Activated CD4-positive, alpha-beta T cell treated with anti-CD3 and anti-CD28 coated beads for 36 hours (primary cell): ENCODE data around the gene PPOX. TPM values are rescaled to one million over a fixed set of nuclear protein-coding genes. Genes with fewer than 3 reads are reported as not detected.

Experiments used
- ATAC-seq: fragments of 200-7000 bp; cut with Tn5 transposase; one replicate; pipeline ENCODE4 v1.10.0; 2021; ENCODE audit warnings: mild to moderate bottlenecking, moderate library complexity
- CTCF ChIA-PET: fragments of 350-600 bp; sonication (Branson Sonifier 250); formaldehyde crosslinking; loops from one replicate; lab custom pipeline; 2021; ENCODE audit warnings: antibody characterized with exemption; lab: Charles Lee
- POLR2A ChIA-PET: fragments of 350-600 bp; sonication (Branson Sonifier 250); formaldehyde crosslinking; loops from one replicate; lab custom pipeline; 2021; ENCODE audit warnings: antibody characterized with exemption, inconsistent platforms; lab: Charles Lee
- DNase-seq: peaks from one replicate; pipeline ENCODE4 v3.0.0-alpha.2; 2020
- H3K27ac Mint-ChIP-seq: one replicate; pipeline ENCODE4 v1.8.0; 2021; ENCODE audit warnings: mixed read lengths
- H3K27me3 Mint-ChIP-seq: one replicate; pipeline ENCODE4 v1.8.0; 2021; ENCODE audit warnings: mixed read lengths
- H3K36me3 Mint-ChIP-seq: one replicate; pipeline ENCODE4 v1.8.0; 2021; ENCODE audit warnings: low read depth, mixed read lengths
- H3K4me1 Mint-ChIP-seq: one replicate; pipeline ENCODE4 v1.8.0; 2021; ENCODE audit warnings: mixed read lengths
- H3K4me3 Mint-ChIP-seq: one replicate; pipeline ENCODE4 v1.8.0; 2021; ENCODE audit warnings: mild to moderate bottlenecking, moderate library complexity, mixed read lengths
- H3K9me3 Mint-ChIP-seq: one replicate; pipeline ENCODE4 v1.8.0; 2021; ENCODE audit warnings: low read depth, mixed read lengths
- intact Hi-C, 2 experiments: fragments of 100-400 bp; cut with DNase I in 1 of 2; cut with micrococcal nuclease in 1 of 2; formaldehyde crosslinking; loops; one replicate each; pipeline versions ENCODE4 v1.14.2 to v1.15.1; 2022 to 2024; cut with DNase I, micrococcal nuclease
- total RNA-seq, 2 experiments: library from RNA; stranded (reverse); gene quantifications; one replicate each; pipeline ENCODE4 v1.2.3, GENCODE V29; 2021

The PPOX gene
- 10 to 100 TPM; 21.5 to 28.8 TPM for total RNA-seq

GRCh38 chr1:161165742-161166668, at the start of gene PPOX:
TSS of gene PPOX (plus strand) at chr1:161166426. CDS start at chr1:161166848, 422 bp downstream.
- H3K27ac Mint-ChIP-seq = peak within 1 kb of the TSS; percentile 90
- ChIA-PET CTCF (interaction anchor here (0.5 to 3.9 kb wide), 42 partner anchors 8 to 407 kb away, joined by 3 to 30 read pairs (median 6); partner anchors contain the start of genes ADAMTS4, ARHGAP30, B4GALT3 and DEDD), POLR2A (interaction anchor here (0.6 to 3.4 kb wide), 14 partner anchors 9 to 223 kb away, joined by 3 to 15 read pairs (median 4); partner anchors contain the start of genes B4GALT3, DEDD, NDUFS2 and NIT1)
- peak within 1 kb of the TSS; percentile 87 for H3K4me3 Mint-ChIP-seq
- ATAC-seq (peak; percentile 97), DNase-seq (peak; percentile 96)
- H3K4me1 Mint-ChIP-seq = peaks cover 44% of the 10 kb centered on the region
- H3K9me3 Mint-ChIP-seq = no peaks in the 10 kb centered on the region
- peaks cover 35% of the 10 kb centered on the region for H3K36me3 Mint-ChIP-seq
- intact Hi-C loops = loop anchor here (1.0 to 5.0 kb wide), 6 partner anchors 11 to 61 kb away; partner anchors contain the start of genes B4GALT3 (in 2 of the 2), NDUFS2 (in 2 of the 2), DEDD (in 1 of the 2) and TOMM40L (in 1 of the 2)
- no peaks in the 10 kb centered on the region for H3K27me3 Mint-ChIP-seq

GRCh38 chr1:161117759-161118581, 48.3 kb upstream of the PPOX start, which contains the start of the genes NIT1 and PFDN2:
TSS of gene NIT1 (plus strand) at chr1:161118105. CDS start at chr1:161118177, 72 bp downstream.
TSS of gene PFDN2 (minus strand) at chr1:161118037. CDS start at chr1:161118026, 11 bp downstream.
- H3K36me3 Mint-ChIP-seq = peaks cover 73% of the 10 kb centered on the region
- H3K9me3 Mint-ChIP-seq = no peaks in the 10 kb centered on the region
- CTCF ChIA-PET = interaction anchor here (0.6 to 1.7 kb wide), 11 partner anchors 9 to 548 kb away, joined by 3 to 5 read pairs (median 3); partner anchors contain the start of genes TOMM40L and UFC1

GRCh38 chr1:161119092-161119903, 46.9 kb upstream of the PPOX start:
- peaks cover 69% of the 10 kb centered on the region for H3K36me3 Mint-ChIP-seq
- peak overlapping the region; percentile 94 for H3K4me3 Mint-ChIP-seq
- intact Hi-C loops = loop anchor here (1.0 to 5.0 kb wide), 5 partner anchors 13 to 268 kb away; partner anchors contain the start of genes DEDD (in 1 of the 2) and USP21 (in 1 of the 2)
- ATAC-seq (peak; percentile 65), DNase-seq (peak; percentile 85)
- peak overlapping the region; percentile 98 for H3K27ac Mint-ChIP-seq
- POLR2A ChIA-PET = no interaction called here
- no peaks in the 10 kb centered on the region for H3K9me3 Mint-ChIP-seq
- CTCF ChIA-PET = interaction anchor here (0.6 to 1.0 kb wide), 4 partner anchors 22 to 71 kb away, joined by 3 to 8 read pairs (median 3); partner anchors contain the start of gene PPOX
- peaks cover 62% of the 10 kb centered on the region for H3K4me1 Mint-ChIP-seq
- H3K27me3 Mint-ChIP-seq = no peaks in the 10 kb centered on the region

More at GRCh38 chr1:161117759-161118581, 48.3 kb upstream of the PPOX start, which contains the start of the genes NIT1 and PFDN2:
- peak within 1 kb of the TSS; percentile 98 for H3K27ac Mint-ChIP-seq
- POLR2A ChIA-PET = interaction anchor here (1.0 to 2.7 kb wide), 5 partner anchors 12 to 64 kb away, joined by 3 to 13 read pairs (median 5); partner anchors contain the start of genes DEDD, PPOX and UFC1
- ATAC-seq = peak; percentile 53
- intact Hi-C loops = loop anchor here (1.0 to 5.0 kb wide), 8 partner anchors 14 to 269 kb away; partner anchors contain the start of genes USP21 (in 2 of the 2), DEDD (in 1 of the 2), UFC1 (in 1 of the 2) and USF1 (in 1 of the 2)
- H3K27me3 Mint-ChIP-seq = no peaks in the 10 kb centered on the region
- H3K4me3 Mint-ChIP-seq = peak within 1 kb of the TSS; percentile 94
- peak; percentile 94 for DNase-seq
- H3K4me1 Mint-ChIP-seq = peaks cover 75% of the 10 kb centered on the region

- DNase-seq = no peak
- ChIA-PET CTCF (interaction anchor here (1.1 to 1.2 kb wide), 2 partner anchors 9 to 20 kb away, joined by 3 read pairs; no protein-coding TSS in a partner anchor), POLR2A (interaction anchor here (0.8 to 1.1 kb wide), 2 partner anchors 12 to 15 kb away, joined by 3 read pairs; partner anchors contain the start of gene DEDD)
- Mint-ChIP-seq H3K9me3 (no peaks in the 10 kb centered on the region), H3K27ac (peak overlapping the region; percentile 85), H3K4me3 (no peak overlapping the region), H3K27me3 (no peaks in the 10 kb centered on the region), H3K4me1 (peaks cover 47% of the 10 kb centered on the region), H3K36me3 (peaks cover 64% of the 10 kb centered on the region)
- intact Hi-C loops = no loop called here
- ATAC-seq = no peak
Observed at GRCh38 chr1:161121042-161121650, 45.1 kb upstream of the PPOX start.

- Mint-ChIP-seq H3K4me3 (no peak overlapping the region), H3K4me1 (peaks cover 46% of the 10 kb centered on the region), H3K27me3 (no peaks in the 10 kb centered on the region), H3K27ac (peak overlapping the region; percentile 3), H3K36me3 (peaks cover 64% of the 10 kb centered on the region), H3K9me3 (no peaks in the 10 kb centered on the region)
- no peak for DNase-seq
- intact Hi-C loops = no loop called here
- POLR2A ChIA-PET = interaction anchor here (0.6 kb wide), 2 partner anchors 42 to 464 kb away, joined by 3 to 5 read pairs; no protein-coding TSS in a partner anchor
- no peak for ATAC-seq
- CTCF ChIA-PET = interaction anchor here (0.6 to 1.2 kb wide), 3 partner anchors 10 to 410 kb away, joined by 3 read pairs; partner anchors contain the start of gene CD48
Observed at GRCh38 chr1:161121834-161122233, 44.4 kb upstream of the PPOX start.

GRCh38 chr1:161122967-161123366, 43.3 kb upstream of the PPOX start:
- H3K27ac Mint-ChIP-seq = peak overlapping the region; percentile 52

GRCh38 chr1:161127649-161128048, 38.6 kb upstream of the PPOX start:
- POLR2A ChIA-PET = no interaction called here
- peak overlapping the region; percentile 29 for H3K27ac Mint-ChIP-seq
- ATAC-seq = no peak
- H3K27me3 Mint-ChIP-seq = no peaks in the 10 kb centered on the region
- no peak for DNase-seq
- intact Hi-C loops = no loop called here
- CTCF ChIA-PET = interaction anchor here (0.6 to 1.9 kb wide), 8 partner anchors 9 to 56 kb away, joined by 3 to 10 read pairs (median 3); partner anchors contain the start of genes NIT1, PFDN2 and PPOX
- H3K9me3 Mint-ChIP-seq = no peaks in the 10 kb centered on the region
- peaks cover 70% of the 10 kb centered on the region for H3K36me3 Mint-ChIP-seq
- H3K4me3 Mint-ChIP-seq = no peak overlapping the region
- H3K4me1 Mint-ChIP-seq = peaks cover 55% of the 10 kb centered on the region

More at GRCh38 chr1:161122967-161123366, 43.3 kb upstream of the PPOX start:
- ChIA-PET CTCF (no interaction called here), POLR2A (interaction anchor here (0.7 kb wide), 1 partner anchor 69 kb away, joined by 3 read pairs; no protein-coding TSS in a partner anchor)
- Mint-ChIP-seq H3K4me3 (no peak overlapping the region), H3K9me3 (no peaks in the 10 kb centered on the region), H3K36me3 (peaks cover 70% of the 10 kb centered on the region), H3K27me3 (no peaks in the 10 kb centered on the region), H3K4me1 (peaks cover 52% of the 10 kb centered on the region)
- DNase-seq (no peak), ATAC-seq (no peak)
- intact Hi-C loops = no loop called here

GRCh38 chr1:161128591-161129420, 37.4 kb upstream of the PPOX start:
- Mint-ChIP-seq H3K4me1 (peaks cover 55% of the 10 kb centered on the region), H3K36me3 (peaks cover 61% of the 10 kb centered on the region), H3K9me3 (no peaks in the 10 kb centered on the region), H3K27ac (peak overlapping the region; percentile 62), H3K4me3 (no peak overlapping the region), H3K27me3 (no peaks in the 10 kb centered on the region)
- DNase-seq (no peak), ATAC-seq (no peak)
- intact Hi-C loops = no loop called here
- POLR2A ChIA-PET = interaction anchor here (1.5 kb wide), 1 partner anchor 11 kb away, joined by 7 read pairs; the partner anchor contains the start of genes NIT1 and PFDN2
- CTCF ChIA-PET = interaction anchor here (0.8 to 1.9 kb wide), 4 partner anchors 8 to 37 kb away, joined by 3 to 10 read pairs (median 6); partner anchors contain the start of genes KLHDC9 and PPOX
